Smooth muscle cell (in vitro differentiated cells): Measurements from ENCODE around the gene SEC14L5. TPM values are rescaled to one million over a fixed set of nuclear protein-coding genes. Genes with fewer than 3 reads are reported as not detected.

ENCODE experiments used
- DNase-seq: peaks from one replicate; lab custom pipeline; 2025; ENCODE audit not compliant: unreplicated experiment; lab: John Stamatoyannopoulos, UW
- H2AFZ ChIP-seq: fragments of 200-600 bp; sonication (generic); 2 replicates; pipeline ENCODE4 v1.6.0; 2016; ENCODE audit warnings: antibody characterized with exemption, low read depth, mild to moderate bottlenecking
- H3F3A ChIP-seq: fragments of 200-600 bp; sonication (generic); 2 replicates; pipeline ENCODE4 v1.6.0; 2017; ENCODE audit warnings: antibody characterized with exemption, low read depth
- H3K27ac ChIP-seq: fragments of 200-600 bp; sonication (generic); 2 replicates; pipeline ENCODE4 v1.5.1; 2016; ENCODE audit warnings: low read depth, mild to moderate bottlenecking
- H3K27me3 ChIP-seq: fragments of 200-600 bp; sonication (generic); 2 replicates; pipeline ENCODE4 v1.6.1; 2016; ENCODE audit warnings: low read depth, mild to moderate bottlenecking
- H3K36me3 ChIP-seq: fragments of 200-600 bp; sonication (generic); 2 replicates; pipeline ENCODE4 v1.5.1; 2016; ENCODE audit warnings: low read depth
- H3K4me1 ChIP-seq: fragments of 200-600 bp; sonication (generic); 2 replicates; pipeline ENCODE4 v1.5.1; 2016; ENCODE audit warnings: low read depth
- H3K4me2 ChIP-seq: fragments of 200-600 bp; sonication (generic); 2 replicates; pipeline ENCODE4 v1.6.0; 2016; ENCODE audit warnings: mild to moderate bottlenecking
- H3K4me3 ChIP-seq: fragments of 200-600 bp; sonication (generic); 2 replicates; pipeline ENCODE4 v1.5.1; 2016; ENCODE audit warnings: mild to moderate bottlenecking
- H3K79me2 ChIP-seq: fragments of 200-600 bp; sonication (generic); 2 replicates; pipeline ENCODE4 v1.6.0; 2016; ENCODE audit warnings: low read depth, mild to moderate bottlenecking
- H3K9ac ChIP-seq: fragments of 200-600 bp; sonication (generic); 2 replicates; pipeline ENCODE4 v1.6.0; 2016; ENCODE audit warnings: low read depth
- H3K9me3 ChIP-seq: fragments of 200-600 bp; sonication (generic); replicated peaks from 2 replicates; pipeline ENCODE4 v1.5.1; 2016; ENCODE audit warnings: low read depth
- H4K20me1 ChIP-seq: fragments of 200-600 bp; sonication (generic); 2 replicates; pipeline ENCODE4 v1.6.0; 2016; ENCODE audit warnings: low read depth
- CTCF ChIP-seq: fragments of 200-600 bp; sonication (generic); IDR thresholded peaks from 2 replicates; pipeline ENCODE4 v1.5.1; 2017; ENCODE audit warnings: borderline replicate concordance, mild to moderate bottlenecking, antibody characterized with exemption; ENCODE audit not compliant: insufficient read depth, poor library complexity, severe bottlenecking
- WGBS: methylation state at CpG from one replicate; pipeline ENCODE4 v1.1.7; 2016; ENCODE audit warnings: low lambda C conversion rate; 5-methylcytosine and 5-hydroxymethylcytosine counted together
- polyA plus RNA-seq: library from polyadenylated mRNA; unstranded; fragments of >200 nt; fragmentation: Nextera tagmentation; extraction: Ambion mirVana; gene quantifications from 2 replicates; pipeline ENCODE4 v1.2.1, GENCODE V29; 2016
- total RNA-seq: library from RNA; depleted of rRNA; stranded (reverse); fragments of >200 nt; gene quantifications from 2 replicates; pipeline ENCODE4 v1.2.3, GENCODE V29; 2014

The SEC14L5 gene
- total and polyA plus RNA-seq, 2 experiments from 2014 or later = not detected

- WGBS = 2% methylated on average over 101 of the region's 104 CpGs
- H3K4me1 ChIP-seq = peaks cover 7% of the 10 kb centered on the region
- peak within 1 kb of the TSS; percentile 93 for H3K4me3 ChIP-seq
- no peaks in the 10 kb centered on the region for H3F3A ChIP-seq
- no peaks in the 10 kb centered on the region for H3K27me3 ChIP-seq
- no peaks in the 10 kb centered on the region for H3K36me3 ChIP-seq
- H3K4me2 ChIP-seq = peak within 1 kb of the TSS; percentile 93
- peak within 1 kb of the TSS; percentile 97 for H2AFZ ChIP-seq
- no peaks in the 10 kb centered on the region for H3K9me3 ChIP-seq
- no peak for TF ChIP-seq CTCF
- H4K20me1 ChIP-seq = no peaks in the 10 kb centered on the region
- peak within 1 kb of the TSS; percentile 29 for H3K27ac ChIP-seq
- peak within 1 kb of the TSS; percentile 83 for H3K9ac ChIP-seq
- H3K79me2 ChIP-seq = no peaks in the 10 kb centered on the region
- peak; percentile 44 for DNase-seq
These were observed 75.4 kb downstream of the SEC14L5 start, which contains the start of gene NAGPA for GRCh38 chr16:5033256-5034166. Gene NAGPA, minus strand, starts transcription at chr16:5033935. Its CDS starts 21 bp downstream, at chr16:5033914.

GRCh38 chr16:5034167-5034523 lies 76.0 kb downstream of the SEC14L5 start:
- Histone ChIP-seq H3K36me3 (no peaks in the 10 kb centered on the region), H2AFZ (peak overlapping the region; percentile 97), H4K20me1 (no peaks in the 10 kb centered on the region), H3K27ac (peak overlapping the region; percentile 29), H3K79me2 (no peaks in the 10 kb centered on the region), H3K4me2 (peak overlapping the region; percentile 93), H3K4me1 (peaks cover 7% of the 10 kb centered on the region), H3K27me3 (no peaks in the 10 kb centered on the region), H3K9me3 (no peaks in the 10 kb centered on the region), H3K9ac (peak overlapping the region; percentile 83), H3K4me3 (peak overlapping the region; percentile 93), H3F3A (no peaks in the 10 kb centered on the region)
- no peak for TF ChIP-seq CTCF
- DNase-seq = no peak
- 30% methylated on average over 2 of the region's 2 CpGs for WGBS

GRCh38 chr16:5035909-5036227 lies 77.7 kb downstream of the SEC14L5 start:
- Histone ChIP-seq H3K36me3 (no peaks in the 10 kb centered on the region), H3K4me2 (no peak overlapping the region), H3K9ac (no peak overlapping the region), H3K79me2 (no peaks in the 10 kb centered on the region), H3F3A (no peaks in the 10 kb centered on the region), H3K4me3 (no peak overlapping the region), H3K27ac (no peak overlapping the region), H3K9me3 (no peaks in the 10 kb centered on the region), H2AFZ (no peak overlapping the region), H4K20me1 (no peaks in the 10 kb centered on the region), H3K27me3 (no peaks in the 10 kb centered on the region), H3K4me1 (peaks cover 7% of the 10 kb centered on the region)
- no peak for DNase-seq
- TF ChIP-seq CTCF = no peak
- WGBS = 63% methylated on average over 1 of the region's 1 CpG
